Posterior vena cava (tissue), 2 donors: ENCODE results near the gene ASB8. TPM values are rescaled to one million over a fixed set of nuclear protein-coding genes. Genes with fewer than 3 reads are reported as not detected.
"Not testable (repeated sequence)": the region's sequence is repeated elsewhere in the genome, so short reads cannot be mapped to it uniquely, and the experiment has no call there.

Experiments
- DNase-seq: peaks from one replicate; pipeline ENCODE4 v3.0.0-alpha.2; 2020; ENCODE audit warnings: low spot score
- intact Hi-C, 2 donors: fragments of 100-400 bp; cut with DNase I; formaldehyde crosslinking; loops; one replicate each; pipeline versions ENCODE4 v1.14.1 to v1.14.2; 2022 to 2023
- total RNA-seq, 2 donors: library from RNA; stranded (reverse); fragmentation: NEBNext Ultra II Directional; extraction: Animal tissue kit (Norgen Biotek cat#: 25700); gene quantifications; one replicate each; pipeline ENCODE4 v1.2.1, GENCODE V29; 2021
- donor health status: DM: yes; HTN: yes; CAD: no.
- donor health status: DM: yes; HTN: yes; CAD: no.

ASB8 gene
- total RNA-seq, 2 donors from 2014 or later = 34.7 to 37.8 TPM

DNA sequence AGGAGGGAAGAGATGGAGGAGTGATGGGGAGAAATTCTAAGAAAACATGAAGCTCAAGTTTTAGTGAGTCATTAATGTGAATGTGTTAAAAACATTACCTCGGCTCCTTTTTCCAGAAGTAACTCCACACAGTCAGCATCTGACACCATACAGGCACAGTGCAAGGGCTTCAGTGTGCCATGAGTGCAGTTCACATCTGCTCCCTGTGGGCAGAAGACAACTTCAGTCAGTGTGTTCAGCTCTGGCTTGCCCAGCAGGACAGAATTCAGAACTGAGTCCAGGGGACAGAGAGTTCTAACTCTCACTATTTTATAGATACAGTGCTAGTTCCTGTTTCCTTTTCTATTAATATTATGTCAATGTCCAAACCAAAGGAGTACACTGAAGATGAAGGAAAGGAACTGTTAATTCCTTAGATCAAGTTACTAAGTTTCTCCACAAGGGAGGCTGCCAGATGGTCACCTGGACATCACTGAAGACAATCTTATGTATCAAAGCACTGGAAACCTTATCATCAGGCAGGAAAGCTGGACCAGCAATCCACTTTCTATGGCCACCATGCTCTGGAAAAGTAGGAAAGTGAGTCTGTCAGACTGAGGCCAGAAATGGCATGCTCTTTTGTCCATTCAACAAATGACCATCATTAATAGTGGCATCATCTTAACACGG lies 6.1 kb downstream of the ASB8 start:
- intact Hi-C loops = no loop called here

DNA sequence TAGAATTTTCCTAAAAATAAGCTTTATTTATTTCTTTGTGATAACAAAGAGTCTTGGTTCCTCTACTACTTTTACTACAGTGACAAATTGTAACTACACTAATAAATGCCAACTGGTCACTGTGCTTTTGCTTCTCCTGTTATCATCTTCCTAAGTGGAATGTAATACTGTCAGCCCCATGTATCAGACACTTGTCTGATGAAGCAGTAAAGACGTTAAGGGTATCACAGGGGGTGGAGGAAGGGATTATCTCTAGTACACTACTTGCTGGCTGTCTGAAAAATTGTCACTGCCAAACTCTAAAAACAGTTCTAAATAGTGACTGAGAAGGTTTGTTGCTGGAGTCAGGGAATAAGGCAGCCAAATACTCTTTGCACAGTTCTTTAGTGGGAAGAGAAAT lies 11.3 kb downstream of the ASB8 start:
- DNase-seq = no peak
- intact Hi-C loops = no loop called here

More for the DNA sequence above, 6.1 kb downstream of the ASB8 start:
- DNase-seq = no peak

DNA sequence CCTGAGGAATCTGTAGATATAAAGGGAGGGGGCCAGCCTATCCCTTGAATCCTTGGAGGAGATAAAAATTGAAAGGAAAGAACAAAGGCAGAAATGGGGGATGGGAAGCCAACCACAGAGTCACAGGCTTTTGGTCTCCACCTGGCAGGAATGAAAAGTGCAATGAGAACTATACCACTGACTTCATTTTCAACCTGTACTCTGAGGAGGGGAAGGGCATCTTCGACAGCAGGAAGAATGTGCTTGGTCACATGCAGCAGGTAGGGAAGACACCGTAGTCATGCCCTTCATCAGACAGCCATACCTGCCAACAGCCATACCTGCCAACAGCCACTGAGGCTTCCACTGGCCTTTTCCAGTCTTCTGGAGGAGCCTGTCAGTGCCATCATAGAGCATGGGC lies 13.4 kb downstream of the ASB8 start:
- DNase-seq = no peak
- intact Hi-C loops = no loop called here

DNA sequence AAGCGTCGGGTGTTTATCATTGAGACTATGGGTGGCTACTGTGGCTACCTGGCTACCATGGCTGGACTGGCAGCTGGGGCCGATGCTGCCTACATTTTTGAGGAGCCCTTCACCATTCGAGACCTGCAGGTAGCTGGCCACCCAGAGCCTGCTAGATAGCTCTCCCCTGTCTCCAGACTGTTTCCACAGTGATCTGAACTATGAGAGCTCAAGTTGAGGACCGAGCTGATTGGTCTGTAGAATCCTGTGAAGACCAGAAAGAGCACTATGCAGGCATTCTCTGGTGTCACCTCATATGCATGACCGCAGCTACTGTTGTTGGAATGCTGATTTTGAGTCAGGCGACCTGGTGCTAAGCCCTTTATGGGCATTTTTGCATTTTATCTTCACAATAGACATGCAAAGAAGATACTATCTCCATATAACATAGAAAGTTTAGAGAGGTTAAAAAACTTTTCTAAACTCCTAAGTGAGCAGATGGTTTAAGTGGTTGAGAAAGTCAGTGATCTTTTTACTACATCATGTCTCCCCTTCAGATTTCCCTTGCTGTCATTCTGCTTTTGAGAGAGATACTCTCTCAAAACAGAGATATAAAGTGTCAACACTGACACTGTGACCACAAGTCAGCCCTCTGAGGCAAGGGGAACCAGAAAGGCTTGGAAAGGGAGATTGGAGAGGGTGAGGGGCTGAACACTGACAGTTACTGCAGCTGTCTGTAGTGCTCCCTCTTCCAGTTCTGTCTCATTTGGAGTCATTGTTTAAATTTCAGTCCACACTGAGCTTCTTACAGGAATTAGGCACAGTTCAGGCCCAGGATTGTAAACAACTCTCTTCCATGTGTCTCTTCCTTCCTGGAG lies 14.3 kb downstream of the ASB8 start:
- intact Hi-C loops = no loop called here
- DNase-seq = no peak

DNA sequence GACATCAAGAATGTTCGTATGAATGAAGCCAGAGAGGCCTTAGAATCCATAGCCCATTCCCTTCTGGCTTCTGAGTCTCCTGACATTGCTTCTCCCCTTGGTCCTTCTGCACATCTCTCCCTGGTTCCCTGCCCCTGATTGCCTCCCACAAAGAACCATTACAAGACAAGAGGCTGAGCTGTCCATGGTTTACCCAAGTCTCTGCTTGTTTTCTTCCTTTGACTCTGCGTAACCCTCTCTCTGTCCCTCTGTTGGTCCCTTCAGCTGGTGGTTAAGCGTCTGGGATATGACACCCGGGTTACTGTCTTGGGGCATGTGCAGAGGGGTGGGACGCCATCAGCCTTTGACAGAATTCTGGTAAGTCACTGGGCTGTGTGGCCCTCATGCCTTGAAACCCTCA lies 22.3 kb downstream of the ASB8 start:
- intact Hi-C loops = no loop called here
- DNase-seq = no peak

DNA sequence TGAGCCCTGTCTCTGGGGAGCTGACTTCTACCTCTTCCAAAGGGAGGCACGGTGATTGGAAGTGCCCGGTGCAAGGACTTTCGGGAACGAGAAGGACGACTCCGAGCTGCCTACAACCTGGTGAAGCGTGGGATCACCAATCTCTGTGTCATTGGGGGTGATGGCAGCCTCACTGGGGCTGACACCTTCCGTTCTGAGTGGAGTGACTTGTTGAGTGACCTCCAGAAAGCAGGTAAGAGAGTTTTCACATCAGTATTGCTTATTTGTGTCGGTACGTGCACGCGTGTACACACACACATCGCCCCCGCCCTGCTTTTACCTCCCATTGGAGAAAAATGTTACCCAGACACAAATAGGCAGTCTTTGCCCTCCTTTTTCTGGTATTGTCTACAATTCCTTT lies 24.5 kb downstream of the ASB8 start:
- no peak for DNase-seq
- intact Hi-C loops = no loop called here

DNA sequence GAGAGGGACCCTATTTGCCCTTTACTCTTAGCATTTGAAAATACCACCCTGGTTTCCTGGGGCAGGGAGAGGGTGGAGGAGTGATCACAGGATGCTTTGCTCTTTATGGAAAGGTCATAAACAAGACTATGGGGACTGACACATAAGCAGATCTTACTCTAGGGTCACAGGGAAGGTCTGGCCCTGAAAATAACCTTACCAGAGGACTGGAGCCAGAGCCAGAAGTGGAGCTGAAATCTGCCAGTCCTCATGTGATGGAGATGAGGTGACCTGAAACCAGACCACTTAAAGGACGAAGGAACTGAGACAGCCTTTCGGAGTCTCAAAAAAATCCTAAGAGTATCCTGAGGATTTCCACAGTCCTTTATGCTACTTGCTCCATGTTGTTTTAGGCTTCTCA lies 25.8 kb downstream of the ASB8 start:
- intact Hi-C loops = no loop called here
- DNase-seq = no peak

DNA sequence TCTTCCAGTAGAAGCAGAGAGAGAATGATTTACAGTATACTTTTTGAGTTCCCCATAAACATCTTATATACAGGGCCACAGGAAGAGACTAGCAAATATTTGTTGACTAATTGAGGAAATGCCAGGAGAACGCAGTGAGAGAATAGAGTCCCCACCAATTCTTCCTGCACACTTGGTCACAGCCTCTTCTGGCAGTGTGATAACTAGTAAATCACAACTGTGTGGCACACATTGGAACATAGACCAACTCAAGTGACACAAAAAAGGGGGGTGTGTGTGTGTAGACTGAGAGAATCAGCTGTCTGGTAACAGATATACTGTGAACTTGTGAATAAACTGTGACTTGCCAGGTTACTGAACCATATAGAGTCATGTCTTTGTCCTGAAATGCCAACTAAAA lies 27.9 kb downstream of the ASB8 start:
- DNase-seq = no peak
- intact Hi-C loops = no loop called here

DNA sequence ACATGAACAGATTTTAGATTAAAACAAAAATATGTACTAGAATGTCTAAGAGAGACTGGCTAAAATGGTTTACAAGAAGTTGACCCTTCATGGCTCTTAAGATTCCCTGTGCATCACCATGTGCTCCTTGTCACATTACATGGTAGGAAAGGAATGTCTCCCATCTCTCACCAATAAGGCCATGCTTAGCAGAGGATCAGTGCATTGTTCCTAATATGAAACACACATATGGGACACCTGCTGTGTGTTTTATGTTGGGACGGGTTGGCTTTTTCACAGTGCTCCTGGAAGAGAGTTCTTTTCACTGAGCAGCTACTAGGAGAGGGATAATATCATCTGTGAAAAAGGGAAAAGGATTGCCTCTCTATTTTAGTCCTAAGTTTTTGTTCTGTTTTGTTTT lies 28.5 kb downstream of the ASB8 start:
- intact Hi-C loops = no loop called here
- DNase-seq = no peak

DNA sequence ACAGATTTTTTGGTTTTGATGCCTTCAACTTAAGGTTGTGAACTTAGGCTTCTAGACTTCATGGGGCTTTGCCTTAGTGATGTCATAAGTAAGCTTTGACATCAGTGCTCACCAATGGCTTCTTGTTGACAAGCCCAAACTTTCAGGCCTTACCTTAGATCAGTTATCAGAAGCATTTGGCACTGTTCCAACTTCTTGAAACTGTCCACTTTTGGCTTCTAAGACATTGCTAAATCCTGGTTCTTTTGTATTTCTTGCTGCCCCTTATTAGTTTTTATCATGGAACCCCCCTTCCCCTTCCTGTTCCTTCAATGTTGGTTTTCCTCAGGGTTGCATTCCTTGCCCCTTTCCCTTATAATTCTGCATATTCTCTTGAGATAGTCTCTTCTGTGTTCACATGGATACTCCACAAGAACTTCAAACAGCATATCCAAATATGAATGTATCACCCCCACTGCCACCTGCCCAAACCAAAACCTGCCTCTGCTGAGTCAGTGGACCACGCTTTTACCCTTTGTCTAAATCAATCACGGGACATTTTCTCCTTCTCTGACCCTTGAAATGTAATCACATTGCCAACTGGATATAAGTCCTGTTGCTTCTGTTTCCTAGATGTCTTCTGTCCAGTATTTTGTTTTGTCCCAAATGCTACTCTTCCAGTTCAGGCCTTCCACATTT lies 30.2 kb downstream of the ASB8 start:
- no peak for DNase-seq
- intact Hi-C loops = no loop called here

DNA sequence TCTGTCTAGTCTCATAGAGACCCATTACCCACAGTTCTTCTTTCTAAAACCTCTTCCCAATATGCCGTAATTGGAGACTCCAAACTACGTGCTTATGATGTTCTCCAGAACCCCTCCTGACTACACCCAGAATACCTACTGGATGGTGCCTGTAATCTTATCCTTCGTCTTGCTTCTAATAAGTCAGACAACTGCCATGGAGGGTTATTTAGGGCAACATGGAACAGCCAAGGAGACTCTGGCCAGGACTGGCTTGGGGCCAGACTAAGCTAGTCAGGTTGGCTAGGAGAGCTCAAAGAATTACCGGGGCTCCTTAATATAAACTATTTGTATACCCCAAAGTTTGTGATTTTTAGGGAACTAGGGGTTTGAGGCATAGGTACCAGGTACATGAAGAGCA lies 31.3 kb downstream of the ASB8 start:
- no peak for DNase-seq

DNA sequence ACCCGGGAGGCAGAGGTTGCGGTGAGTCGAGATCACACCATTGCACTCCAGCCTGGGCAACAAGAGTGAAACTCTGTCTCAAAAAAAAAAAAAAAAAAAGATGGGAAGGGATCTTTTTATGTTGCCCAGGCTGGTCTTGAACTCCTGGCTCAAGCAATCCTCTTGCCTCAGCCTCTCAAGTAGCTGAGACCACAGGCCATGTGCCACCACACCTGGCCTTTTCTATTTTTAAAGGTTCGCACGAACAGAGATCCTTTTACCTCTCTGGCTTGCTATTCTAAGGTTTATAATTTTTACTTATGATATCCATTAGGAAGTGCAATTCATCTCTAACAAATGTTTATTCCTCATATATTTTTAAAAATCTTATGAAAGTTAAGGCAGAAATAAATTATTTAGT lies 31.8 kb downstream of the ASB8 start:
- DNase-seq, intact Hi-C loops: not testable (repeated sequence)

More for the DNA sequence above, 31.3 kb downstream of the ASB8 start:
- intact Hi-C loops = no loop called here

DNA sequence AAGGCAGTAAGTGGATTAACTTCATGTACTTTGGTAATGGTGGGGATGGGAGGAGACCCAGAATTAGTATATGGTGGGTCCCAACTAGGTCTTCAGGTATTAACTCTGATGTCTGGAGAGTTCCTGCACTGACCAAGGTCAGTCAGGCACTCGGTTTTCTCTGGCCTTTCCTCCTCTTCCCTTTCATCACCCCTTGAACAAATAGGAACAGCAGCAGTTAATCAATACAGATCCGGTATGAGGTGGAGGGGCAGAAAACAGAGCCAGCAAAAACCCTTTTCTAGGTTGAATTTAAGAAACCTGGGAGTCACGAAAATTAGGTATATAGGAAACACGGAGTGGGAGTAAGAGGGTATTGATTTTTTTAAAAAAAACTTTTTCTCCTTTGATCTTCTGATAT lies 34.1 kb downstream of the ASB8 start:
- intact Hi-C loops = no loop called here
- DNase-seq = no peak

DNA sequence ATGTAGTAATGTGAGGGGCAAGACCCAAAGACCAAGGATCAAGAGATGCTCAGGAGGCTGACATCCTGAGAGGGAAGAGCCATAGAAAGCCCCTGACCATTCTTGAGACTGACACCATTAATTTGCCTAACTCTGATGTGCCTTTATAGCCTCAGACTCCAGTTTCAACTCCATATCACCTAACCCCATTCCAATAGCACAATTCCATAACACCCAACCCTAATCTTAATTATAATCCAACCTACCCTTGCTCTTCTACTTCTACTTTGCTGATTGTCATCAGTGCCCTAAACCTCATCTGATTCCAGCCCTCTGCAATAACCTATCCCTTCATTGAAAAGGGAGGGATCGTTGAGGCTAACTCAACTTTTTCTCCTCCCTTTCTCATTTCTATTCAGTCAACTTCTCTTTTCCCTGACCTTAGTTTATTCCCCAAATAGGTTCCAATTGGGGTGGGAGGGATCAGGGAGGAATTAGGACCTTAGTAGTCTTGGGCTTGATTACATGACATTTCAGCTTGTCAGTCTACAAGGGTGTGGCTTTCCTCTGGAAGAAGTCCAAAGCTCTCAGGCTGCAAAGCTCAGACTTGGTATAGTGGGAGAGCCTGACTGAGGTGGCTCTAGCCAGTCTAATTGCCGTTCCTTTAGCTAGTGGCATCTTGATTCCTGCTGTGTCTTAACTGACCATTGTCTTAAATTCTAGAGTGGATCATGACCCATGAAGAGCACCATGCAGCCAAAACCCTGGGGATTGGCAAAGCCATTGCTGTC lies 35.1 kb downstream of the ASB8 start:
- intact Hi-C loops = no loop called here
- no peak for DNase-seq

DNA sequence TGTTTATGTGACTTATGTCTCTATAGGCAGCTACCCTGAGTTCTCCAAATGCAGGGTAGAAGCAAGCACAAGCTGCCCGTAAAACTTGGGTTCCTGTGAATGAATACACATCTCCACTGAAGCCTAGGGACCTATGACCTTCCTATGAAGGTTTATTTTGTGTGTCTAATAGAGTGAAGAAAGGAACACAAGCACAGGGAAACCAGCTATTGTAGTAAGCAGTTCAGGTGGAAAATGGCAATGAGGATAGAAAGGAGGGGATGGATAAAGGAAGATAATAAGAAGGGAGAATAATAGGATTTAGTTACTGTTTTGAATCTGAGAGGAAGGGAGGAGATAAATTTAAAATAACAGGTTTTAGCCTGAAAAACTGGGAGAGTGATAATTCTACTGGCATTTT lies 35.8 kb downstream of the ASB8 start:
- intact Hi-C loops = no loop called here

DNA sequence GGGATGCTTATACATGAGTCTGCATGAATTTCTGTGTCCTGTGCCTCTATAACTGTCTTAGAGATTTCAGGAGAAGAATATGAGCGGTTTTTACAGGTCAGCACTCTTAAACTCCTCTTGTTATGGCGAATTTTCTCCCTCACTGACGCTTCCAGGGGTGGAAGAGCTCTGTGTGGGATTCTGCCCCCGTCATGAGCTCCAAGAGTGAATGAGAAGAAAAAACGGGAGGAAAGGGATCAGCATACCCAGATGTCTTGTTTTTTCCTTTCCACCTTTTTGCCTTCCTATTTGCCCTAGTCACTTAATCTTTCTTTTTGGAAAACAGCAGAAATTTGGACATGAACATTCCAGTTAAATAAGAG lies 37.5 kb downstream of the ASB8 start:
- intact Hi-C loops = no loop called here
- no peak for DNase-seq

More for the DNA sequence above, 35.8 kb downstream of the ASB8 start:
- DNase-seq = no peak

DNA sequence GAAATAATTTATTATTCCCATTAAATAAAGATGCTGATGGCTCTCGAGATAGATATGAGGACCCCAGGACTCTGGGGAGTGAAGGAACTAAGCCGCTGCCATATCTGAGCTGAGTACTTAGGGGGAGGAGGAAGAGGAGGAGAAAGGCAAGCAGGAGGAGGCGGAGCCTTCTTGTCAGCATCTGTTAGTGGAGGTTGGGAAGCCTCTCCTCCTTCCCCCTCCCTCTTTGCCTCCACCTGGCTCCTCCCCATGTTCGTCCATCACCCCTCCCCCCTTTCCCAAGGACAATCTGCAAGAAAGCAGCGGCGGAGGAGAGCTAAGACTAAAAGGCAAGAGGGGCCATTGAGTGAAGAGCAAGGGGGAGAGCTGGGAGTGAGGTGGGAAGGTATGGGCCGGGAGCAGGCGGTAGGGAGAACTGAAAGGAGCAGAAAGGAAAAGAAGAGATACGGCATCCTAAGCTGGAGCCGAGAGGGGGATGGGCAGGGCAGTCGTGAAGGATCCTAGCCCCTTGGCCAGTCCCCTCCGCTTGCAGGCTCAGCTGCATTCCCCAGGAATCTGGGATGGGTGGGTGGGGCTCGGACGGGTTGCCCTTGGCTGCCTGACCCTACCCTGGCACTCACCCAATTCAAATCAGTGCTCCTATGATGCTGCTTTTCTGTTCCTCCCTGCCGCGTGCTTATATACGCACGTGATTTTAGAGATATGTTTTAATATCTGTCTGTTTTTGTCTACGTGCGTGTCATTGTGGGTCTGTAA lies 38.1 kb downstream of the ASB8 start, which contains the start of gene PFKM:
TSS of gene PFKM (plus strand) at position 287 of the 756 bp plus-strand sequence. CDS start 3,411 bp downstream, outside the sequence.
- intact Hi-C loops = no loop called here
- peak; percentile 87 for DNase-seq

DNA sequence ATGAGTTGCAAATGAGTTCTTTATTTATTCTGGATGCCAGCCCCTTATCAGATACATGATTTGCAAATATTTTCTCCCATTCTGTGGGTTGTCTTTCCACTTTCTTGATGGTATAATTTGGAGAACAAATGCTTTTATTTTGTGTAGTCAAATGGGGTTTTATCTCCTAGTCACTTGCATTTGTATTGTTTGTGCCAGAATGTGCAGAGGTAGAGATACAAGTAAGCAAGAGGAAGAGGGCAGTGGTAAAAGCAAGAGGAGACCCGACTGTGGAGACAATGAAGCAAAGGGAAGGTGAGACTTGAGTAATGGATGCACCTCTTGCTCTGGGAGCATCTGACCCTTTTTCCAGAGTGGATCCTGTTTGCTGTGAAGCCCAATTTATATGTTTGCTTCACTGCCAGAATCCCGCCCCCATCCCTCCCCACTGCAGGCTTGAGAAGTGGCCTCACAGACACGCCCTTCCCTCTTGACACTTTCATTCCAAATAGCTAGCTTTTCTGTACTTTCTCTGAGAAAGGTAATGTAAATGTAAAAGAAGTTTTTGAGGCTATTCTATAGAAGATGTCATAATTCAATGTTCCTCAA lies 38.9 kb downstream of the ASB8 start:
- intact Hi-C loops = no loop called here

DNA sequence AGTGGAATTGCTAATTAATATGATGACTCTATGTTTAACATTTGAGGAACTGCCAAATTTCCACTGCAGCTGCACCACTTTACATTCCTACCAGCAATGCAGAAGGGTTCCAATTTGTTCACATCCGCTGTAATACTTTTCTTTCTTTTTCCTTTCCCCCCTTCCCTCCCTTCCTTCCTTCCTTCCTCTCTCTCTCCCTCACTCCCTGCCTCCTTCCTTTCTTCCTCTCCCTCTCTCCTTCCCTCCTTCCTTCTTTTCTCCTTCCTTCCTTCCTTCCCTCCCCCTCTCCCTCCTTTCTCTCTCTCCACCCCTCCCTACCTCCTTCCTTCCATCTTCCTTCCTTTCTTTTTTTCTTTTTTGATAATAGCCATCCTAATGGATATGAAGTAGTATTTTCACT lies 41.4 kb downstream of the ASB8 start:
- intact Hi-C loops = no loop called here
- no peak for DNase-seq

More for the DNA sequence above, 38.9 kb downstream of the ASB8 start:
- no peak for DNase-seq
